Measurements from ENCODE around the gene ANKRD12.

ANKRD12 gene

DNA sequence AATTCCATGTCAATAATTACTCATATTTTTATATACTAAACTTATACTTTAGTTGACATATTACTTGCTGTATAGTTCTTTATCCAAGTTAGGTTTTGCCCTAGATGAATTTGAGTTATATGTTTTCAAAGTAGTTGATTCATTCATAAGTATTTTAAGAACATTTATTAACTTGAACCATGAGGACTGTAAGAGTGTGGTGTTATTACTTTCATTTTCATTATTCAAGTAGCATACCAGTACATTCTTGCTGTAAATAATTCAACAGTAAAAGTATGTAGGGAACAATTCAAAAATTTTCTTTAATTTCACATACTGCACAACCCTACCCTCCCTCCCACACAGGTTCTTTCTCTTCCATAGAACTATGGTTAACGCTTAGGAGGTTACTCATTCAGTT, 75.4 kb downstream of the ANKRD12 start:
- TF ChIP-seq, protein P1, sequence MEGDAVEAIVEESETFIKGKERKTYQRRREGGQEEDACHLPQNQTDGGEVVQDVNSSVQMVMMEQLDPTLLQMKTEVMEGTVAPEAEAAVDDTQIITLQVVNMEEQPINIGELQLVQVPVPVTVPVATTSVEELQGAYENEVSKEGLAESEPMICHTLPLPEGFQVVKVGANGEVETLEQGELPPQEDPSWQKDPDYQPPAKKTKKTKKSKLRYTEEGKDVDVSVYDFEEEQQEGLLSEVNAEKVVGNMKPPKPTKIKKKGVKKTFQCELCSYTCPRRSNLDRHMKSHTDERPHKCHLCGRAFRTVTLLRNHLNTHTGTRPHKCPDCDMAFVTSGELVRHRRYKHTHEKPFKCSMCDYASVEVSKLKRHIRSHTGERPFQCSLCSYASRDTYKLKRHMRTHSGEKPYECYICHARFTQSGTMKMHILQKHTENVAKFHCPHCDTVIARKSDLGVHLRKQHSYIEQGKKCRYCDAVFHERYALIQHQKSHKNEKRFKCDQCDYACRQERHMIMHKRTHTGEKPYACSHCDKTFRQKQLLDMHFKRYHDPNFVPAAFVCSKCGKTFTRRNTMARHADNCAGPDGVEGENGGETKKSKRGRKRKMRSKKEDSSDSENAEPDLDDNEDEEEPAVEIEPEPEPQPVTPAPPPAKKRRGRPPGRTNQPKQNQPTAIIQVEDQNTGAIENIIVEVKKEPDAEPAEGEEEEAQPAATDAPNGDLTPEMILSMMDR (IDR thresholded peaks at IDR 0.05; ENCODE audit: control insufficient read depth, extremely low read depth, insufficient read depth), result no peak

DNA sequence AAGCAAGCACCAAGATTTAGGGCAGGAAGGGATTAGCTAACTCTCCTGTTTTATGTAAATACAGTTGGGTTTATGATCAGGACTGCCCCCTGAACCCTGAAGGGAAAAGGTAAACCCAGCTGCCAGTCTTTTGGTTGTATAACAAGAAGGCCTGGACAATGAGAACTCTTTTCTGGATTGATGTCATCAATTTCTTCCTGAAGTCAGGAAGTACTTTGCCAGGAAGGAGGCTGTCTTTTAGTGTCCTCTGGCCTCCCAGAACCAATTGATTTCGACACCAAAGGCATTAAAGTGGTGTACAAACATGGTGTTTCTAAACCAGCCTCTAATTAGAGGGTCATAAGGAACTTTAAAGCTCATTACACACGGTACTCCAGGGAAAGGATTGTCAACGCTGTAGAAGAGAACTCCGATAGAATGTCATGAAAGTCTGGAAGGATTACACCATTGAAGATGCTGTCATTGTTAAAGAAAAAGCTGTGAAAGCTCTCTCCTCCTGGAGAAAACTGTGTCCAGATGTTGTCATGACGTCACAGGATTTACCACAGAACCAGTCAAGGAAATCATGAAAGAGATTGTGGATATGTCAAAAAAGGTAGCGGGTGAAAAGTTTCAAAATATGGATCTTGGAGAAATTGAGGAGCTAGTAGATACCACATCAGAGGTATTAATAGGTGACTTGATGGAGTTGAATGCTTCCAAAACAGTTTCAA, 78.8 kb downstream of the ANKRD12 start:
- TF ChIP-seq, protein P1 (IDR thresholded peaks at IDR 0.05; ENCODE audit: control insufficient read depth, extremely low read depth, insufficient read depth), result no peak
- DNase-seq (ENCODE audit: low read depth), result no peak
- H3K4me3 ChIP-seq (ENCODE audit: low read depth, low read length), result no peak overlapping the region

More for the DNA sequence above, 75.4 kb downstream of the ANKRD12 start:
- H3K4me3 ChIP-seq (ENCODE audit: low read depth, low read length), result no peak overlapping the region
- DNase-seq (ENCODE audit: low read depth), result no peak

DNA sequence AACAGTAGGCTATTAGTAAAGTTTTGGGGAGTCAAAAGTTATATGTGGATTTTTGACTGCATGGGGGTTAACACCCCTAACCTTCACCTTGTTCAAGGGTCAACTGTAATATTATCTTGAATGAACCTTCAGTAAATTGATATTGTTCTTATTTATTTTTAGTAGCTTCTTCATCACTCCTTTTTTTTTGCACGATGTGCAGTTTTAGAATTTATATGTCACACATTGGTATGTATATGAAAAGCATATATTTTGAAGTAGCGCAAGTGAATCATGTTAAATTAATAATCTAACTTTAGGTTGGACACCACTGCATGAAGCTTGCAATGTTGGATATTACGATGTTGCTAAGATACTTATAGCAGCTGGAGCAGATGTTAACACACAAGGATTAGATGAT, 79.9 kb downstream of the ANKRD12 start:
- DNase-seq (ENCODE audit: low read depth), result no peak
- no peak overlapping the region for H3K4me3 ChIP-seq (ENCODE audit: low read depth, low read length)
- TF ChIP-seq, protein P1 (IDR thresholded peaks at IDR 0.05; ENCODE audit: control insufficient read depth, extremely low read depth, insufficient read depth), result no peak

- no peak for DNase-seq (ENCODE audit: low read depth)
- H3K4me3 ChIP-seq (ENCODE audit: low read depth, low read length), result no peak overlapping the region
- TF ChIP-seq, protein P1 (IDR thresholded peaks at IDR 0.05; ENCODE audit: control insufficient read depth, extremely low read depth, insufficient read depth), result no peak
These were observed 81.3 kb downstream of the ANKRD12 start for GRCh38 chr18:9217743-9218451.

DNA sequence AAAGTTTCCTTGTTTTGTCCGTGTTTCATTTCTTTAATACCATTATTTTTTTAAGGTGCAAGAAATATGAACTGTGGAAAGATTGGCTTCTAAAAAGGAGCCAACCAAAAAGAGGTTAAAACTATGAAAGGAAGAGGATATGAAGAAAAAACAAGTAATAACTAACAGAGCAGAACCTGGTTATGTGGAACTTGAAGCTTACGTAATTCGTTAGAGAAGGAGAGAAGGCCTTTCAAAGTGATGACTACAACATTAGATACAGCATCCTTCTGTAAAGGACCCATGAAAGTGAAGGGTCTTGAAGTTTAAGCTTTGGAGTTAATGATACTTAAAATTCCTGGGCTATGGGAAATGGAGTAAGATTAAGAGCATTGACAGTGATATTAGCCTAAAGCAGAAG, 84.5 kb downstream of the ANKRD12 start:
- H3K4me3 ChIP-seq (ENCODE audit: low read depth, low read length), result no peak overlapping the region
- TF ChIP-seq, protein P1 (IDR thresholded peaks at IDR 0.05; ENCODE audit: control insufficient read depth, extremely low read depth, insufficient read depth), result no peak
- no peak for DNase-seq (ENCODE audit: low read depth)

GRCh38 chr18:9221661-9222060, 85.1 kb downstream of the ANKRD12 start:
- H3K4me3 ChIP-seq (ENCODE audit: low read depth, low read length), result peak overlapping the region; percentile 23; the same call in 1 of the 2 replicates
- DNase-seq (ENCODE audit: low read depth), result peak; percentile 69
- TF ChIP-seq, protein P1 (IDR thresholded peaks at IDR 0.05; ENCODE audit: control insufficient read depth, extremely low read depth, insufficient read depth), result no peak
